ENCODE results near the gene SGF29.
"Not testable (repeated sequence)": the region's sequence is repeated elsewhere in the genome, so short reads cannot be mapped to it uniquely, and the experiment has no call there.

Gene SGF29

GRCh38 chr16:28590384-28591340 lies 36.9 kb downstream of the SGF29 start:
- DNase-seq (ENCODE audit: low read depth), result no peak

GRCh38 chr16:28591355-28591754 lies 37.6 kb downstream of the SGF29 start:
- DNase-seq (ENCODE audit: low read depth), result no peak
- no peak overlapping the region for H3K4me3 ChIP-seq (ENCODE audit: low read depth, low read length)

More at GRCh38 chr16:28590384-28591340, 36.9 kb downstream of the SGF29 start:
- H3K4me3 ChIP-seq (ENCODE audit: low read depth, low read length), result no peak overlapping the region

DNA sequence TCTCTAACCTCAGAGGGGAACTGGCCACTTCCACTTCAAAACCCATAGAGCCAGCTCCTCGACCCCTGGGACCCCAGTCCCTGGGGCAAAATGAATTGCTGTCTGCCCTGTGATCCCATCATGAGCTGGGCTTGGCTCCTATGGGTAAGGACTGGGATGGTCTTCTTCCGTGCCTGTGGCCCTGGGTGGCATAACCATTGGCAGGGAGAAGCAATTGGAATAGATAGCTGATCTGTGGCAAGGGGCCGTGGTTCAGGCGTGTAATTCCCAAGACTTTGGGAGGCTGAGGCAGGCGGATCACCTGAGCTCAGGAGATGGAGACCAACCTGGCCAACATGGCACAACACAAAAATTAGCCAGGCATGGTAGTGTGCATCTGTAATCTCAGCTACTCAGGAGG lies 38.8 kb downstream of the SGF29 start:
- no peak for DNase-seq (ENCODE audit: low read depth)
- no peak overlapping the region for H3K4me3 ChIP-seq (ENCODE audit: low read depth, low read length)

DNA sequence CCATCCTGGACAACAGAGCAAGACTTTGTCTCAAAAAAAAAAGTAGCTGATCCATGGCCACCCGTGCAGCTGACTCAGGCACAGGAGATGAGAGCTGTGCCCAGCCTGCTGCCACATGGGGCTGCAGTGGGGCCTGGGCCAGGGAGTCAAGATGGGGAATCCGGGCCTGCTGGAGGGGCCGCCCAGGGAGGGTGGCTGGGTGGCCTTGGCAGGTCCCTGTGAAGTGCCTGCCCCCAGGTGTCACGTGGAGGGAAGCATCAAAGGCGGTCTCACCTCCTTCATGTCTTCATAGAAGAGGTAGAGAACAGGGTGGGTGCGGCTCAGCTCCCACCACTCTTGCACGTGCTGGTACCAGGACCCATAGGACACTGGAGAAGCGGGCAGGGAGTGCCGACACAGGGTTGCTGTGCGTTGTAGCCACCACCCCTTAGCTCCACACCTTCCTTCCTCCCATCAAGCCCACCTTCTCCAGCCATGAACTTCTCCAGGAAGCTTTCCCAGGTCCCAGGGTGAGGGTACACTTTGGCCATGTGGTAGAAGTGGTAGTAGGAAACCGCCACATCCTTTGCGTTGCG lies 39.3 kb downstream of the SGF29 start:
- DNase-seq (ENCODE audit: low read depth), result no peak
- no peak overlapping the region for H3K4me3 ChIP-seq (ENCODE audit: low read depth, low read length)

GRCh38 chr16:28595451-28595850 lies 41.7 kb downstream of the SGF29 start:
- DNase-seq (ENCODE audit: low read depth); H3K4me3 ChIP-seq (ENCODE audit: low read depth, low read length): not testable (repeated sequence)

GRCh38 chr16:28596115-28596630 lies 42.5 kb downstream of the SGF29 start:
- DNase-seq (ENCODE audit: low read depth), result no peak
- H3K4me3 ChIP-seq (ENCODE audit: low read depth, low read length), result no peak overlapping the region

- DNase-seq (ENCODE audit: low read depth), result no peak
- no peak within 1 kb of the TSS for H3K4me3 ChIP-seq (ENCODE audit: low read depth, low read length)
These were observed 43.3 kb downstream of the SGF29 start, which contains the start of gene SULT1A2 for GRCh38 chr16:28596840-28597691. Gene SULT1A2, minus strand, starts transcription at chr16:28597050. Its CDS starts 1,120 bp downstream, at chr16:28595930.

DNA sequence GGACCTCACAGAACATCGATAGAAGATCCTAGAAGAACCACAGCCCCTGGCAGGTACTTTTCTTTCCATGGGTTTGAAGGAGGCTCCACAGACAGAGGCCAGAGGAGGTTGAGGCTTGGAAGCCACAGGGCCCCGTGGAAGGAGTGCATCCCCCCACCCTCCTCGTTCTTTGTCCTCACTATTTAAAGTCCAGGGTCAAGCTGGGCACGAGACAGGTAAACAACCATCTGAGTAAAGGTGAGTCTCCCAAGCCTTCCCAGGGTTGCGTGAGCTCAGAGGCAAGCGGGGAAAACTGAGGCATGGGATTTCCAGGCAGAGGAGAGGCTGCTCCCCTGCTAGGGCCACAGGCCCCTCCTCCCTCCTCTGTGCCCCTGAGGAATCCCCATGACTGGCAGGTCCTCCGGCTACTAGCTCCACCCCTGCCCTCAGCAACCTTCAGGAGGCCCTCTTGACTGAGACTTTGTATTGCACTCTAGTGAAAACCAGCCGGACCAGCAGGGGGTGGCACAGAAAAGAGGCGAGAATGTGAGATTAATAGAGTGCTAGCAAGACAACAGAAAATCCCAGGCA lies 44.1 kb downstream of the SGF29 start:
- DNase-seq (ENCODE audit: low read depth), result no peak
- H3K4me3 ChIP-seq (ENCODE audit: low read depth, low read length), result no peak overlapping the region

- not testable (repeated sequence) for DNase-seq (ENCODE audit: low read depth); H3K4me3 ChIP-seq (ENCODE audit: low read depth, low read length)
These were observed 45.9 kb downstream of the SGF29 start for GRCh38 chr16:28599377-28600285.

GRCh38 chr16:28600965-28601364 lies 47.2 kb downstream of the SGF29 start:
- H3K4me3 ChIP-seq (ENCODE audit: low read depth, low read length); DNase-seq (ENCODE audit: low read depth): not testable (repeated sequence)

GRCh38 chr16:28601589-28601988 lies 47.9 kb downstream of the SGF29 start:
- DNase-seq (ENCODE audit: low read depth); H3K4me3 ChIP-seq (ENCODE audit: low read depth, low read length): not testable (repeated sequence)

DNA sequence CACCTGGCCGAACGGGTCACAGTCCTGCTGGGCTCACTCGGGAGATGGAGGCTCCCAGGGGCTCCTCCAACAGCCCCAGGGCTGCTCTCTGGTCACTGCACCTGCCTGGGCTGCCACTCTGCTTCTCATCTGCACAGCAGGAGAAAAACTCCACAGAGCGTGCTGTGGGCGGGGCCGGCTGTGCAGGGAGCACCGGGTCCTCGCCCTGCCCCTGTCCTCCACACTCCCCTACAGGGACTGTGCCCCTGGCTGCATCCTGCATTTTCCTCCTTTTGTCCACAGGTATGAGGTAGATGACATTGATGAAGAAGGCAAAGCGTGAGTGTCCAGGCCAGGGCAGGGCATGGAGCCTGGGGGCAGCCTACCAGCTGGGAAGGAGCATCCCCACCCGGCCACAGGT lies 48.3 kb downstream of the SGF29 start:
- H3K4me3 ChIP-seq (ENCODE audit: low read depth, low read length); DNase-seq (ENCODE audit: low read depth): not testable (repeated sequence)

- DNase-seq (ENCODE audit: low read depth), result no peak
- H3K4me3 ChIP-seq (ENCODE audit: low read depth, low read length), result no peak overlapping the region
These were observed 48.8 kb downstream of the SGF29 start for GRCh38 chr16:28602529-28602928.

- DNase-seq (ENCODE audit: low read depth), result no peak
These were observed 49.9 kb downstream of the SGF29 start for GRCh38 chr16:28603381-28604185.

DNA sequence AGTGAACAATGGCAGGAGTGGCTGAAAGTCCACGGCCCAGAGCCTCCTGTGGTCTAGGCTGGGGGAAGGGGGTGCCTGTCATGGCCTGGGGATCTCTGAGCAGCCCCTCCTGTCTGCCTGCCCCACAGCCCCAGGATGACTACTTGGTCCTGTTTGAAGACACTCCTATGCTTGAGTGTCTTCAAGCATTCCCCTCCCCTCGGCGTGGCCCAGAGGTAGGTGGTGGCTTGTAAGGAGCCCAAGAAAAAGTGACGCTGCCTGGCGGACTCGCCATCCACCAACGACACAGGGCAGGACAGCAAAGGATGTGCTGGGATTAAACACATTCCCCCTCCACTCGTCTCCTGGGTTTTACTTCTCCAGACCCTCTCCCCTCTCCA lies 50.5 kb downstream of the SGF29 start:
- DNase-seq (ENCODE audit: low read depth), result no peak
- no peak overlapping the region for H3K4me3 ChIP-seq (ENCODE audit: low read depth, low read length)

More at GRCh38 chr16:28603381-28604185, 49.9 kb downstream of the SGF29 start:
- H3K4me3 ChIP-seq (ENCODE audit: low read depth, low read length), result no peak overlapping the region

DNA sequence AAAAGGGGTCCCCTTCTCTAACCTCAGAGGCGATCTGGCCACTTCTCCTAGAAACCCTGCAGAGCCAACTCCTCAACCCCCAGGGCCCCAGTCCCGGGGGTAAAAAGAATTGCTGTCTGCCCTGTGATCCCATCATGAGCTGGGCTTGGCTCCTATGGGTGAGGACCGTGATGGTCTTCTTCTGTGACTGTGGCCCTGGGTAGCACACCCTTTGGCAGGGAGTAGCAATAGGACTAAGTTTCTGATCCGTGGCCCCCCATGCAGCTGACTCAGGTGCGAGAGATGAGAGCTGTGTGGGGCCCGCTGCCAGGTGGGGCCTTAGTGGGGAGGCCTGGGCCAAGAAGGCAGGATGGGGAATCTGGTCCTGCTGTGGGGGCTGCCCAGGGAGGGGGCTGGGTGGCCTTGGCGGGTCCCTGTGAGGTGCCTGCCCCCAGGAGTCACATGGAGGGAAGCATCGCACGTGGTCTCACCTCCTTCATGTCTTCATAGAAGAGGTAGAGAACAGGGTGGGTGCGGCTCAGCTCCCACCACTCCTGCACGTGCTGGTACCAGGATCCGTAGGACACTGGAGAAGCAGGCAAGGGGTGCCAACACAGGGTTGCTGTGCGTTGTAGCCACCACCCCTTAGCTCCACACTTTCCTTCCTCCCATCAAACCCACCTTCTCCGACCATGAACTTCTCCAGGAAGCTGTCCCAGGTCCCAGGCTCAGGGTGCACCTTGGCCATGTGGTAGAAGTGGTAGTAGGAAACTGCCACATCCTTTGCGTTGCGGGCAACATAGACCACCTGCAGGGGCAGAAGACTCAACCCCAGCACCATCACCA lies 52.8 kb downstream of the SGF29 start:
- no peak overlapping the region for H3K4me3 ChIP-seq (ENCODE audit: low read depth, low read length)
- DNase-seq (ENCODE audit: low read depth), result no peak
